ENCODE results near the gene TLE2.

Gene TLE2

GRCh38 chr19:3034656-3035541 is 5.8 kb upstream of the TLE2 start:
- TF ChIP-seq, protein P1, sequence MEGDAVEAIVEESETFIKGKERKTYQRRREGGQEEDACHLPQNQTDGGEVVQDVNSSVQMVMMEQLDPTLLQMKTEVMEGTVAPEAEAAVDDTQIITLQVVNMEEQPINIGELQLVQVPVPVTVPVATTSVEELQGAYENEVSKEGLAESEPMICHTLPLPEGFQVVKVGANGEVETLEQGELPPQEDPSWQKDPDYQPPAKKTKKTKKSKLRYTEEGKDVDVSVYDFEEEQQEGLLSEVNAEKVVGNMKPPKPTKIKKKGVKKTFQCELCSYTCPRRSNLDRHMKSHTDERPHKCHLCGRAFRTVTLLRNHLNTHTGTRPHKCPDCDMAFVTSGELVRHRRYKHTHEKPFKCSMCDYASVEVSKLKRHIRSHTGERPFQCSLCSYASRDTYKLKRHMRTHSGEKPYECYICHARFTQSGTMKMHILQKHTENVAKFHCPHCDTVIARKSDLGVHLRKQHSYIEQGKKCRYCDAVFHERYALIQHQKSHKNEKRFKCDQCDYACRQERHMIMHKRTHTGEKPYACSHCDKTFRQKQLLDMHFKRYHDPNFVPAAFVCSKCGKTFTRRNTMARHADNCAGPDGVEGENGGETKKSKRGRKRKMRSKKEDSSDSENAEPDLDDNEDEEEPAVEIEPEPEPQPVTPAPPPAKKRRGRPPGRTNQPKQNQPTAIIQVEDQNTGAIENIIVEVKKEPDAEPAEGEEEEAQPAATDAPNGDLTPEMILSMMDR (IDR thresholded peaks at IDR 0.05; ENCODE audit: extremely low read depth, missing control alignments): no peak
- no peak for DNase-seq (ENCODE audit: low spot score)

- TF ChIP-seq, protein P1 (IDR thresholded peaks at IDR 0.05; ENCODE audit: extremely low read depth, missing control alignments): no peak
- DNase-seq (ENCODE audit: low spot score): no peak
These were observed 5.3 kb upstream of the TLE2 start for GRCh38 chr19:3034406-3034655.

DNA sequence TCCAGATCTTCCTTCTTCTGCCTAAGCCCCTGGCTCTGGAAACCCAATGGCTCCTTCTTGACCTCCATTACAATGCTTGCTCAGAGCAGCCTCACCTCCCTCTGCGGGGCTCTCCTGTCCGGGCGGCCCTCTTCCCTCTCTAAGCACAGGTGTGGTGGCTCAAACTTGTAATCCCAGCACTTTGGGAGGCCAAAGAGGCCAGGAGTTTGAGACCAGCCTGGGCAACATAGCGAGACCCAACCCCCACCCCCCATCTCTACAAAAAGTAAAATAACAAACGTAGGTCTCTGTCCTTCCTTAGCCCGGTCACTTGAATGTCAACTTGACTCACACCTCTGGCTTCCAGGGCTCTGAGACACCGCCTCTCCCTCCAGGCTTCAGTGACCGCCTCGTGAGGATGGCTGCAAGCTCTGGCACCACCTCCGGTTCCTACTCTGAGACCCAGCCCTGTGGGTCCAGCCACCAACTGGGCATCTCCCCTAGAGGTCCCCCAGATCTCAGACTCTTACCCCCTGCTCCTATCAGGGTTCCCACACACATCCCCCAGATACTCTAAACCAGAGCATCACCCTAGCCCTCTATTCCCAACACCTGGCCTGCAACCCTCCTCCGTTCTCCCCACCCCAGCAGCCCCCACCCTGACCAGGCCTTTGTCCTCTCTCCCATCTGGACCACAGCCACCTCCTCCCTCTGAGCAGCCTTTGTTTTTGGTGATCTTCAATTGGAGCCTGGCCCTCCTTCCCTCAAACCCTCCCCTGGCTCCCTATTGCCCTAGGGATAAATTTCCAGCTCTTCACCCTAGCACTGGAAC is 4.7 kb upstream of the TLE2 start:
- no peak for DNase-seq (ENCODE audit: low spot score)
- TF ChIP-seq, protein P1 (IDR thresholded peaks at IDR 0.05; ENCODE audit: extremely low read depth, missing control alignments): no peak

DNA sequence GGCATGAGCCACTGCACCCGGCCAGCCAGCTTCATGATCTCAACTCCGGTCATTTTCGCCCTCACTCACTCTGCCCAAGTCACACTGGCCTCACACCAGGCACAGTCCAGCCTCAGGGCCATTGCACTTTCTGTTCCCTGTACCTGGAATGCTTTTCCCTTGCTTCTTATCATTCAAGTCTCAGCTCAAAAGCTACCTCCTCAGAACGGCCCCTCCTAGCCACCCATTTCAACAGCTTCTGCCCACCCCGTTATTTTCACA is 2.5 kb upstream of the TLE2 start:
- TF ChIP-seq, protein P1 (IDR thresholded peaks at IDR 0.05; ENCODE audit: extremely low read depth, missing control alignments): no peak
- DNase-seq (ENCODE audit: low spot score): no peak

GRCh38 chr19:3028305-3029064 is 595 bp downstream of the TLE2 start:
- TF ChIP-seq, protein P1 (IDR thresholded peaks at IDR 0.05; ENCODE audit: extremely low read depth, missing control alignments): no peak
- DNase-seq (ENCODE audit: low spot score): no peak

DNA sequence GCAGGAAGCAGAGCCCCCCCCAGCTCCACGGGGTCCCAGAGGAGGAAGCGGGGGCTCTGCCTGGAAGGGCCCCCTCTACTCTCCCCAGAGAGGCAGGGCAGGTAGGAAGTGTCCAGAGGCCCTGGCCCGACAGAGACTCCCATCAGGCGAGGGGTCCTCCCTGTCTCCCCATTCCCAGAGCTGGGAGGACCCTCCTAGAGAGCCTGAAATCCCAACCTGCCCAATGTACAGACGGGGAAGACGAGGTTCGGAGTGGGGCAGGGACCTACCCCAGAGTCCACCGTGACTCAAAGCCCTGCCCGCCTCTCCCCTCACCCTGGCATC is 1.1 kb downstream of the TLE2 start:
- TF ChIP-seq, protein P1 (IDR thresholded peaks at IDR 0.05; ENCODE audit: extremely low read depth, missing control alignments): no peak
- no peak for DNase-seq (ENCODE audit: low spot score)

DNA sequence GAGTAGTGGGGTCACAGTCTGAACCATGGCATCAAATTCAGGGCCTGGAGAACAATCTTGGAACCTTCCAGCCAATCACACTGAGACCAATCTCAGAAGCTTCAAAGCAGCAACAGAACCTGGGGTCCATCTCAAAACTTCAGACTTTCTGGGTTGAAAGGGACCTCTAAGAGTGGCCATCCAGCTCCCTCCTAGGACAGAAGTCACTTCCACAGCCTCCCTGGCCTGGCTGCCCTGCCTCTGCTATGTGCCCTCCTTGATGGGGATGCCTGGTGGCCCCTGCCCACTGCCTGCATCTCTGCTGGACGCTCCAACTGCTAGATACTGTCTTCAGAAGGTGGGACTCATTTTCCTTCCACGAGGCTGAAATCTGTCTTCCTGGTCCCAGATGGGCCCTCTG is 1.8 kb downstream of the TLE2 start:
- TF ChIP-seq, protein P1 (IDR thresholded peaks at IDR 0.05; ENCODE audit: extremely low read depth, missing control alignments): no peak
- DNase-seq (ENCODE audit: low spot score): no peak

All from GM20000 (cell line).